ENCODE measurements around the gene MIS12.

MIS12 gene

DNA sequence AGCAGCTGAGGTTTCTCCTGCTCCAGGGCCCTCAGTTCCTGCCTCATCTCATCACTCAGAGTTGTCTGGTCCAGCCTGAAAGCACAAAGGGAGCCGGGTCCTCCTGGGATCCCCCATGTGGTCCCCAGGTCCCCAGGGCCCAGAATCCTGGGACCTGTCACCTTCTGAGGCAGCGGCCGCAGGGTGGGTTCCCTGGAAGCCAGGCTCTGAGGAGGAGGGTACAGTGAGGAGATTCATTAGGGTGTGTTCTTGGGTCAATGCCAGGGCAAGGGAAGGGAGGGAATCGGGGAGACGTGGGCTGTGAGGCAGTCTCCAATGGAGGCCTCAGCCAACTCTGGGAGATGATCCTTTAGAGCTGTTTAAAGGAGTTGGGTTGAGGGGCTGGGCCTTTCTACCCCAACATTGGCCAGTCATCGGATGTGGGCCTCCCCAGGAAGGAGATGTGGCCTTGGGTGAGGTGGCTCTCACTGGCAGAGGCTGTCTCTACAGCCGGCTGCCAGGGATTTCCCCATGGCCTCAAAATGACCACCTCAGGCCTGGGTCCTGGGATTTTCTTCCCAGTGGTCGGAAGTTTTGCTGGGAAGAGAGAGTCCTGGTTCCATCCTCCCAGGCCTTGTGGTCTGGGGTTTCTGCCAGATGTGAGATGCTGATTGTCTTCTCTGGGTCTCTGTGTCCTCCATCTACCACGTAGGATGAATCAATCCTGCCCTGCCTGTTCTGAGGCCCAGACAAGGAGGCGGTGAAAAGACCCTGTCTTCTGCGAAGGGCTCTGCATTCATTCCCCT is 50.7 kb downstream of the MIS12 start:
- DNase-seq: no peak

DNA sequence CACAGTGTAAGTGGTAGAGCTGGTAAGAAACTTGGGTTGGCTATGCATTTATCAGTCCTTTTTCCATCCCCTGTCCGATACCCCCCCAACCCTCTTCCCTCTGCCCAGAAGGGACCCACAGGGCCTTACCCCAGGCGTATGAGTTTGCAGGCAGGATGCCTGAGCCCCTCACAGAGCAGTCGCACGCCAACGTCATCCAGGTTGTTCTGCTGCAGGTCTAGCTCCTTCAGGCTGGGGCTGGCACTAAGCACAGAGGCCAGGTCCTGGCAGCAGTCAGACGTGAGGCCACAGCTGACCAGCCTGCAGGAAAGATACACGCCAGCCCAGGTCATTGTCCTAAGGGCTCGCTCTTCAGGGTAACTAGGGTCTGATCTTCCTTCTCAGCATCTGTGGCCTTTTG is 52.9 kb downstream of the MIS12 start:
- no peak for DNase-seq

- no peak for DNase-seq
These were observed 54.0 kb downstream of the MIS12 start for GRCh38 chr17:5540321-5540720.

Data from activated naive CD4-positive, alpha-beta T cell treated with Interleukin-2 at 50 U/mL for 16 hours (primary cell).